GDM1 (cell line): ENCODE results near the gene OSBPL2.

Source experiments
- DNase-seq: peaks from one replicate; lab custom pipeline; 2025; lab: John Stamatoyannopoulos, UW

OSBPL2 gene

GRCh38 chr20:62285722-62286121 lies 47.4 kb downstream of the OSBPL2 start:
- no peak for DNase-seq

GRCh38 chr20:62286493-62287064 lies 48.3 kb downstream of the OSBPL2 start:
- DNase-seq: no peak

GRCh38 chr20:62287129-62287528 lies 48.8 kb downstream of the OSBPL2 start:
- no peak for DNase-seq

- no peak for DNase-seq
Measured at GRCh38 chr20:62287759-62288534, 49.6 kb downstream of the OSBPL2 start.

GRCh38 chr20:62288535-62289105 lies 50.3 kb downstream of the OSBPL2 start:
- no peak for DNase-seq

GRCh38 chr20:62289131-62289530 lies 50.8 kb downstream of the OSBPL2 start:
- DNase-seq: no peak

GRCh38 chr20:62289898-62290297 lies 51.6 kb downstream of the OSBPL2 start:
- DNase-seq: no peak

- DNase-seq: no peak
Measured at GRCh38 chr20:62291251-62292066, 53.1 kb downstream of the OSBPL2 start.

GRCh38 chr20:62292108-62292507 lies 53.8 kb downstream of the OSBPL2 start:
- no peak for DNase-seq

- DNase-seq: no peak
Measured at GRCh38 chr20:62293111-62293784, 54.9 kb downstream of the OSBPL2 start.

- DNase-seq: no peak
Measured at GRCh38 chr20:62293946-62294345, 55.6 kb downstream of the OSBPL2 start.

- no peak for DNase-seq
Measured at GRCh38 chr20:62294516-62294915, 56.2 kb downstream of the OSBPL2 start.

- DNase-seq: no peak
Measured at GRCh38 chr20:62296724-62297448, 58.6 kb downstream of the OSBPL2 start.

GRCh38 chr20:62297449-62298227 lies 59.3 kb downstream of the OSBPL2 start:
- DNase-seq: no peak

GRCh38 chr20:62298577-62299249 lies 60.4 kb downstream of the OSBPL2 start:
- no peak for DNase-seq

- no peak for DNase-seq
Measured at GRCh38 chr20:62299666-62300236, 61.4 kb downstream of the OSBPL2 start.

GRCh38 chr20:62300319-62300718 lies 62.0 kb downstream of the OSBPL2 start:
- no peak for DNase-seq

GRCh38 chr20:62301111-62301668 lies 62.9 kb downstream of the OSBPL2 start:
- no peak for DNase-seq

GRCh38 chr20:62301773-62302340 lies 63.5 kb downstream of the OSBPL2 start:
- peak; percentile 85 for DNase-seq
